Panc1 (cell line): ENCODE results near the gene SPATA31C2. TPM values are rescaled to one million over a fixed set of nuclear protein-coding genes. Genes with fewer than 3 reads are reported as not detected.

ENCODE experiments used
- ATAC-seq: fragments of 200-7000 bp; cut with Tn5 transposase; 2 replicates; pipeline ENCODE4 v1.9.1; 2020; ENCODE audit warnings: mild to moderate bottlenecking, moderate library complexity
- BruUV-seq: library from RNA; stranded (reverse); fragments of 400-500 nt; replicated peaks from 2 replicates; lab custom pipeline; 2021; lab: Mats Ljungman, UMichigan
- CTCF ChIA-PET: fragments of 300-600 bp; sonication (Branson Sonifier 250); formaldehyde crosslinking; loops from one replicate; lab custom pipeline; 2022; ENCODE audit warnings: antibody characterized with exemption; lab: Charles Lee
- POLR2A ChIA-PET: fragments of 300-600 bp; sonication (Branson Sonifier 250); formaldehyde crosslinking; loops from one replicate; lab custom pipeline; 2022; ENCODE audit warnings: antibody characterized with exemption; lab: Charles Lee
- DNase-seq: peaks from one replicate; pipeline ENCODE4 v3.0.0-alpha.2; 2010; ENCODE audit warnings: low read depth, low spot score
- H3K27ac ChIP-seq: 2 replicates; pipeline ENCODE4 v1.5.1; 2011; ENCODE audit warnings: mild to moderate bottlenecking, low read length, inconsistent platforms
- H3K27me3 ChIP-seq: fragments of 200-500 bp; sonication (Bioruptor generic); 2 replicates; pipeline ENCODE4 v1.6.0; 2014; ENCODE audit warnings: low read length, inconsistent platforms; ENCODE audit not compliant: control insufficient read depth, insufficient read depth
- H3K36me3 ChIP-seq: fragments of 200-500 bp; sonication (Bioruptor generic); 2 replicates; pipeline ENCODE4 v1.5.1; 2014; ENCODE audit warnings: inconsistent platforms, mild to moderate bottlenecking, low read length, moderate library complexity; ENCODE audit not compliant: control insufficient read depth, insufficient read depth
- H3K4me1 ChIP-seq: 2 replicates; pipeline ENCODE4 v1.5.1; 2011; ENCODE audit warnings: inconsistent platforms, mild to moderate bottlenecking, low read length, moderate library complexity; ENCODE audit not compliant: control insufficient read depth, insufficient read depth
- H3K4me3 ChIP-seq, 2 experiments: 2 replicates each; pipeline ENCODE4 v1.5.1; 2011 to 2012; ENCODE audit warnings: low read depth in 2 of 2, low read length in 2 of 2, mild to moderate bottlenecking in 2 of 2, inconsistent platforms in 1 of 2, moderate library complexity in 1 of 2
- H3K9me3 ChIP-seq: fragments of 200-500 bp; sonication (Bioruptor generic); 2 replicates; pipeline ENCODE4 v1.5.1; 2014; ENCODE audit warnings: low read depth, mild to moderate bottlenecking, inconsistent platforms, low read length, moderate library complexity; ENCODE audit not compliant: control insufficient read depth, insufficient read depth
- CTCF ChIP-seq: fragments of 450-650 bp; IDR thresholded peaks from 2 replicates; pipeline ENCODE4 v1.5.1; 2017; ENCODE audit warnings: mild to moderate bottlenecking
- POLR2AphosphoS5 ChIP-seq: IDR thresholded peaks from 2 replicates; pipeline ENCODE4 v1.6.1; 2012; ENCODE audit warnings: mild to moderate bottlenecking, low read depth, low read length, moderate library complexity
- REST ChIP-seq, 2 experiments: IDR thresholded peaks; 2 replicates each; pipeline ENCODE4 v1.6.1; 2011 to 2012; ENCODE audit warnings: low read depth in 2 of 2, control low read depth in 1 of 2, low read length in 1 of 2, mild to moderate bottlenecking in 1 of 2, moderate library complexity in 1 of 2; ENCODE audit not compliant: insufficient read depth in 1 of 2
- SIN3A ChIP-seq: IDR thresholded peaks from 2 replicates; pipeline ENCODE4 v1.6.1; 2012; ENCODE audit warnings: low read depth, mild to moderate bottlenecking, low read length, moderate library complexity, borderline replicate concordance; ENCODE audit not compliant: insufficient read depth
- TCF7L2 ChIP-seq: IDR thresholded peaks from 2 replicates; pipeline ENCODE4 v1.6.1; 2011; ENCODE audit warnings: mild to moderate bottlenecking, low read depth, low read length, inconsistent platforms
- in situ Hi-C: cut with HindIII; loops from 2 replicates; pipeline ENCODE4 v1.10.0; 2016; ENCODE audit warnings: low sequenced_read_pairs, low pct_unique_long_range_greater_than_20kb
- intact Hi-C: fragments of 100-400 bp; cut with micrococcal nuclease; formaldehyde crosslinking; loops from one replicate; pipeline ENCODE4 v1.10.0; 2022; ENCODE audit not compliant: unreplicated experiment
- total RNA-seq: library from RNA; stranded (reverse); gene quantifications from one replicate; pipeline ENCODE4 v1.2.1, GENCODE V29; 2021; ENCODE audit not compliant: unreplicated experiment

Gene SPATA31C2
- total RNA-seq, 1 experiment from 2014 or later: not detected

- CTCF ChIA-PET: interaction anchor here (0.7 kb wide), 1 partner anchor 407 kb away, joined by 9 read pairs; no protein-coding TSS in a partner anchor
- ATAC-seq: no peak
Measured at GRCh38 chr9:88161144-88161543, 22.9 kb upstream of the SPATA31C2 start.

GRCh38 chr9:88143957-88144625 is 5.8 kb upstream of the SPATA31C2 start:
- POLR2A ChIA-PET: interaction anchor here (0.5 kb wide), 1 partner anchor 22 kb away, joined by 3 read pairs; no protein-coding TSS in a partner anchor
- H3K27ac ChIP-seq: no peak overlapping the region

More at GRCh38 chr9:88161144-88161543, 22.9 kb upstream of the SPATA31C2 start:
- Histone ChIP-seq H3K4me1 (no peaks in the 10 kb centered on the region), H3K36me3 (no peaks in the 10 kb centered on the region), H3K27ac (no peak overlapping the region), H3K4me3 (no peak overlapping the region), H3K9me3 (no peaks in the 10 kb centered on the region), H3K27me3 (no peaks in the 10 kb centered on the region)
- no peak for DNase-seq
- in situ Hi-C loops (no loop called here), intact Hi-C loops (no loop called here)
- POLR2A ChIA-PET: interaction anchor here (0.7 kb wide), 1 partner anchor 65 kb away, joined by 3 read pairs; no protein-coding TSS in a partner anchor
- no TSS peak for BruUV-seq
- TF ChIP-seq POLR2AphosphoS5: no peak
- no peak for TF ChIP-seq REST (IDR thresholded peaks at IDR 0.05; ENCODE audit: insufficient read depth in 1 of 2, low read depth in 2 of 2, low read length in 1 of 2)

More at GRCh38 chr9:88143957-88144625, 5.8 kb upstream of the SPATA31C2 start:
- in situ Hi-C loops: no loop called here
- no TSS peak for BruUV-seq
- no peaks in the 10 kb centered on the region for H3K27me3 ChIP-seq
- intact Hi-C loops: no loop called here
- TF ChIP-seq POLR2AphosphoS5 (no peak), TCF7L2 (no peak), SIN3A (no peak), REST (IDR thresholded peaks at IDR 0.05; ENCODE audit: insufficient read depth in 1 of 2, low read depth in 2 of 2, low read length in 1 of 2) (no peak), CTCF (no peak)
- no peaks in the 10 kb centered on the region for H3K36me3 ChIP-seq
- no peaks in the 10 kb centered on the region for H3K9me3 ChIP-seq
- CTCF ChIA-PET: no interaction called here
- DNase-seq: no peak
- no peaks in the 10 kb centered on the region for H3K4me1 ChIP-seq
- no peak for ATAC-seq
- H3K4me3 ChIP-seq: no peak overlapping the region
